ENCODE measurements around the gene ACAD8.

ACAD8 gene

DNA sequence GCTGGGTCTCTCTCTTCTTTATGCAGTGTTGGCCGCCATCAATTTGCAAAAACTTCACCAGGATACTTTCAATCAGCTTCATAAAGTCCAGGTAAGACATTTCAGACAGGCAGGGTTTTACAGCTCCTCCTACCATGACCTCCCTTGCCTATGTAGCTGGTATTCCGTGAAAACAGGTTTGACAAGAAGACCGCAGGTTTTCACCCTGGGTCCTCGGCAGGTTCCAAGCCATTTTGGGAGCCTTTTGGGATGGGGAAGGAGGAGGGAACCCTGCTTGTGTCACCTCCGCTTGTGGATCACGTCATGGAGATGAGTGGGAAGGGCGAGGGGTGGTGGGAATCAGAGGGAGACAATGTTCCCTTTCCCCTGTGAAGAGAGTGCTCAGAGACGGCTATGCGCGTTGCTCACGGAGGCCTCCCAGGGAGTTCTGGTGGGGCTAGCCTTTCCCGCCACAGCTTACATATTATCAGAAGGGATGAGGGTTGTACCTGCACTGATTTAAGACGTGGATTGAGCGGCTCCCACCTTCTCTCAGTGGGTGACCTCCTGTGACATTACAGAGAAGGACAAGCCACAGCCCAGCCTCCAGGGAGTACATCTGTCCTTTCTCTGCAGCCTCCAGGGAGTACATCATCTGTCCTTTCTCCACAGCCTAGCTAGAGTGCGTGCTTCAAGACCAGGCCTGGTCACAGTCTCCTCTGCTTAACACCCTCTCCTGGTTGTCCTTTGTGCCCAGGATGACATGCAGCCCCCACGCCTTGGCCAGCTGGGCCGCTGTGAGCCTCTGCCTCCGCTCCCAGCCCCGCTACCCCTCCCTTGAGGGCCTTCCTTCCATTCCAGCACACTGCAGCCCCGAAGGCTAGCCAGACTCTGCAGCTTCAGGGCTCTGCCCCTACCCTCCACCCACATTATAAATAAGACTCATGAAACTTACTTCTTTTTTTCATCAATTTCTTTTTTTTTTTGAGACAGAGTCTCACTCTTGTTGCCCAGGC lies 40.0 kb downstream of the ACAD8 start:
- Histone ChIP-seq H3K9ac (ENCODE audit: low read length in 5 of 5) (no peak overlapping the region), H3K27me3 (ENCODE audit: control insufficient read depth in 5 of 5, insufficient read depth in 4 of 5, low read length in 5 of 5) (peaks cover 0 to 6% (median 2%) of the 10 kb centered on the region in 5 donors), H3K4me1 (ENCODE audit: control insufficient read depth in 5 of 5, insufficient read depth in 5 of 5, low read length in 5 of 5) (peaks cover 2 to 6% (median 5%) of the 10 kb centered on the region in 5 donors), H3K4me3 (ENCODE audit: low read depth in 1 of 5, low read length in 5 of 5) (no peak overlapping the region), H3K36me3 (ENCODE audit: control insufficient read depth in 5 of 5, insufficient read depth in 5 of 5, low read length in 5 of 5) (no peaks in the 10 kb centered on the region), H3K27ac (ENCODE audit: low read depth, low read length) (no peak overlapping the region), H3K9me3 (ENCODE audit: control insufficient read depth in 5 of 5, low read length in 5 of 5) (no peaks in the 10 kb centered on the region)

DNA sequence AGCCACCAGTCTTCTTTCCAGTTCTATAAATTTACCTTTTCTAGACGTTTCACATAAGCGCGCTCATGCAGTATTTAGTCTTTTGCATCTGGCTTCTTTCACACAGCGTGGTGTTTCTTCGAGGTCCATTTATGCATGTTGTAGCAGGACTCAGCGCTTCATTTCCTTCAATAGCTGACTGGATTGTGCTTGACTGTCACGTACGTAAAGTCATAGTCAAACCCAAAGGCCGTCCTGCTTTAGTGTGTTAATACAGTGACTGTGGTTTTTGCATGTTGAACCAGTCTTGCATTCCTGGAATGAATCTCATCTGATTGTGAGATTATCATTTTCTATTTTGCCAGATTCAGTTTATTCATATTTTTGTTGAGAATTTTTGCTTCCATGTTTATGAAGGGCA lies 41.3 kb downstream of the ACAD8 start:
- Histone ChIP-seq H3K9ac (ENCODE audit: low read length in 5 of 5) (no peak overlapping the region), H3K36me3 (ENCODE audit: control insufficient read depth in 5 of 5, insufficient read depth in 5 of 5, low read length in 5 of 5) (no peaks in the 10 kb centered on the region), H3K9me3 (ENCODE audit: control insufficient read depth in 5 of 5, low read length in 5 of 5) (no peaks in the 10 kb centered on the region), H3K4me1 (ENCODE audit: control insufficient read depth in 5 of 5, insufficient read depth in 5 of 5, low read length in 5 of 5) (peaks cover 2 to 5% (median 4%) of the 10 kb centered on the region in 5 donors), H3K4me3 (ENCODE audit: low read depth in 1 of 5, low read length in 5 of 5) (no peak overlapping the region), H3K27me3 (ENCODE audit: control insufficient read depth in 5 of 5, insufficient read depth in 4 of 5, low read length in 5 of 5) (peaks cover 0 to 6% (median 2%) of the 10 kb centered on the region in 5 donors), H3K27ac (ENCODE audit: low read depth, low read length) (no peak overlapping the region)

DNA sequence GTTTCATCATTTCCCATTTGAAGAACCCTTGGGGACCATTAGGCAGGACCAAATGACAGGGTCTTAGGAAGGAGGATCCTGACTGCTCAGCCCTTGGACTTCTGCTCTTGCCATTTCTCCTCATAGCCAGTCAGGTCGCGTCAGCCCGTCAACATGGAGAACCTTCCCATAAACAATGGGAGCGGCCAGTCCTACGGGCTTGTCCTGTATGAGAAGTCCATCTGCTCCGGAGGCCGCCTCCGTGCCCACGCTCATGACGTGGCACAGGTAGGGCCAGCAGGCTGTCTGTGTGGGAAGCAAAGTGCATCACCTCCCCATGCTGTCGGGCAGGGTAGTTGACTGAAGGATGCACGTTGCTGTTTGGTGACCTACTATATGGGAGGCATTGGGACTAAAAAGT lies 58.9 kb downstream of the ACAD8 start:
- Histone ChIP-seq H3K9ac (ENCODE audit: low read length in 5 of 5) (no peak overlapping the region), H3K4me1 (ENCODE audit: control insufficient read depth in 5 of 5, insufficient read depth in 5 of 5, low read length in 5 of 5) (no peaks in the 10 kb centered on the region), H3K9me3 (ENCODE audit: control insufficient read depth in 5 of 5, low read length in 5 of 5) (peaks cover 0 to 7% (median 6%) of the 10 kb centered on the region in 5 donors), H3K27ac (ENCODE audit: low read depth, low read length) (no peak overlapping the region), H3K27me3 (ENCODE audit: control insufficient read depth in 5 of 5, insufficient read depth in 4 of 5, low read length in 5 of 5) (peaks cover 0 to 11% (median 0%) of the 10 kb centered on the region in 5 donors), H3K4me3 (ENCODE audit: low read depth in 1 of 5, low read length in 5 of 5) (no peak overlapping the region), H3K36me3 (ENCODE audit: control insufficient read depth in 5 of 5, insufficient read depth in 5 of 5, low read length in 5 of 5) (no peaks in the 10 kb centered on the region)

DNA sequence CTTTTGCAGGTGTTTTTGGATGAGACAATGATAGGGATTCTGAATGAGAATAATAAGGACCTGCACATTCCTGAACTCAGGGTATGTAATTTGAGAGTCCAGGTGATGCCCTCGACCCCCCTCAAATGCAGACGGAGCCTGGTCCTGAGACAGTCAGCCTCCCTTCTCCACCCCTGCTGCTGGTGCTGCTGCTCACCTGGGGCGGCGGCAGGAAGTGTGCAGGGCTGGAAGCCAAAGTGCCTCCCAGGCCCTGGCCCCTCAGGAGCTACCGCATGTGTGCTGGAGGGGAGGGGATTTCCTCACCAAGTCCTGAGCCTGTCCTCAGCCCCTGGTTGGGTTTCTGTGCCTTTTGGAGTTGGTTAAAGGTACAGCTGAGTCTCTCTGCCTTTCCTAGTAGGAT lies 59.4 kb downstream of the ACAD8 start:
- Histone ChIP-seq H3K36me3 (ENCODE audit: control insufficient read depth in 5 of 5, insufficient read depth in 5 of 5, low read length in 5 of 5) (no peaks in the 10 kb centered on the region), H3K4me1 (ENCODE audit: control insufficient read depth in 5 of 5, insufficient read depth in 5 of 5, low read length in 5 of 5) (no peaks in the 10 kb centered on the region), H3K9ac (ENCODE audit: low read length in 5 of 5) (no peak overlapping the region), H3K27ac (ENCODE audit: low read depth, low read length) (no peak overlapping the region), H3K27me3 (ENCODE audit: control insufficient read depth in 5 of 5, insufficient read depth in 4 of 5, low read length in 5 of 5) (peaks cover 0 to 11% (median 0%) of the 10 kb centered on the region in 5 donors), H3K4me3 (ENCODE audit: low read depth in 1 of 5, low read length in 5 of 5) (no peak overlapping the region), H3K9me3 (ENCODE audit: control insufficient read depth in 5 of 5, low read length in 5 of 5) (peaks cover 0 to 10% (median 6%) of the 10 kb centered on the region in 5 donors)

DNA sequence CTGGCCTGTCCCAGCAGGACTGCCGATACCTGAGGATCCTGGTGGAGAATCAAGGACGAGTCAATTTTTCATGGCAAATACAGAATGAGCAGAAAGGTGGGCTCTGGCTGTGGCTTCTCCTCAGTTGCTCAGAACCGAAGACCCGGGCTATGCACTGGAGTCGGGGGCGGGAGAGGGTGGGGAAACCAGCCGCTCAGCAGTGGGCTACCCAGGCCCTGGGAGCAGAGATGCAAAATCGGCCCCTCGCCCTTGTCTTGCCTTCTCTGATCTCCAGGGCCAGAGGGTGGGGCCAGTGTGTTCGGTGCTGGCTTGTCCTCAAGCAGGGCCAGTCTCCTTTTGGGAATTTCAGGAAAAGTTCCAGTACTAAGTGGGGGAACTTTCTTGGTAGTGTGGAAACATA lies 60.0 kb downstream of the ACAD8 start:
- H3K9me3 ChIP-seq (ENCODE audit: control insufficient read depth in 5 of 5, low read length in 5 of 5) = peaks cover 0 to 11% (median 6%) of the 10 kb centered on the region in 5 donors
- no peak overlapping the region for H3K4me3 ChIP-seq (ENCODE audit: low read depth in 1 of 5, low read length in 5 of 5)
- H3K9ac ChIP-seq (ENCODE audit: low read length in 5 of 5) = no peak overlapping the region
- peaks cover 0 to 11% (median 0%) of the 10 kb centered on the region in 5 donors for H3K27me3 ChIP-seq (ENCODE audit: control insufficient read depth in 5 of 5, insufficient read depth in 4 of 5, low read length in 5 of 5)
- H3K27ac ChIP-seq (ENCODE audit: low read depth, low read length) = no peak overlapping the region
- H3K36me3 ChIP-seq (ENCODE audit: control insufficient read depth in 5 of 5, insufficient read depth in 5 of 5, low read length in 5 of 5) = no peaks in the 10 kb centered on the region
- no peaks in the 10 kb centered on the region for H3K4me1 ChIP-seq (ENCODE audit: control insufficient read depth in 5 of 5, insufficient read depth in 5 of 5, low read length in 5 of 5)

DNA sequence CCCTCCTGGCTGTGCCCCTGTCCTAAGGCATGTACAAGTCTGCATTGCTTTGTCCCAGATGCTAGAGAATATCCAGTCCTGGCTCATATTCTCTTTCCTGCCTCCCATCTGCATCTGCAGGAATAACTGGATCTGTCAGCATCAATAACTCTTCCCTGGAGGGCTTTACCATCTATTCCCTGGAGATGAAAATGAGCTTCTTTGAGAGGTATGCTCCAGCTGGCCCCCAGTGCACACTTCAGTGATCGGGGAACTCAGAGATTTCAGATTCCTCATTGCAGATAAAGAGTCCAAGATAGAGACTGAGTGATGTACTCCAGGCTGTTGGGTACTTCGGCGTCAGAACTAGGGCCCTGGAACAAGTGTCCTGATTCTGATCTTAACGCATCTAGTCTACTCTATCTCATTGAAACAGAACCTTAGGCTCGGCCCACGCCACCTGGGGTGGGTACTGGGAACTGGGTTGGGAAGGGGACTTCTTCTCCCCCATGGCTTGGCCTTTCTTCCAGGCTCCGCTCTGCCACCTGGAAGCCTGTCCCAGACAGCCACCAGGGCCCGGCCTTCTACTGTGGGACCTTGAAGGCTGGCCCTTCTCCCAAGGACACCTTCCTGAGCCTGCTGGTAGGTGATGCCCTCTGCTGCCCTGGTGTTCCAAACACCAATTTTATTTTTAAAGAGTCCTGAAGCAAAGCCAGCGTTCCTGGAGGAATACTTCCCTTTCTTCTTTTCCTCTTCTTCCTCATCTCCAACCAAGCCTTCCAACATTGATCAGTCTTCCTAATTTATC lies 60.6 kb downstream of the ACAD8 start:
- Histone ChIP-seq H3K27me3 (ENCODE audit: control insufficient read depth in 5 of 5, insufficient read depth in 4 of 5, low read length in 5 of 5) (peaks cover 0 to 11% (median 0%) of the 10 kb centered on the region in 5 donors), H3K4me3 (ENCODE audit: low read depth in 1 of 5, low read length in 5 of 5) (no peak overlapping the region), H3K27ac (ENCODE audit: low read depth, low read length) (no peak overlapping the region), H3K4me1 (ENCODE audit: control insufficient read depth in 5 of 5, insufficient read depth in 5 of 5, low read length in 5 of 5) (no peaks in the 10 kb centered on the region), H3K9ac (ENCODE audit: low read length in 5 of 5) (no peak overlapping the region), H3K9me3 (ENCODE audit: control insufficient read depth in 5 of 5, low read length in 5 of 5) (peaks cover 0 to 14% (median 6%) of the 10 kb centered on the region in 5 donors), H3K36me3 (ENCODE audit: control insufficient read depth in 5 of 5, insufficient read depth in 5 of 5, low read length in 5 of 5) (no peaks in the 10 kb centered on the region)

Data from subcutaneous abdominal adipose tissue (tissue), 5 donors.